Mesendoderm (in vitro differentiated cells): ENCODE results near the gene IL25.

Source experiments
- DNase-seq: peaks from one replicate; pipeline ENCODE4 v3.0.0; 2013
- H2AK5ac ChIP-seq: 2 replicates; pipeline ENCODE4 v1.6.1; 2013; ENCODE audit warnings: low read length, inconsistent platforms
- H2BK120ac ChIP-seq: 2 replicates; pipeline ENCODE4 v1.6.1; 2013; ENCODE audit warnings: low read depth, mild to moderate bottlenecking, low read length, moderate library complexity, mixed read lengths
- H2BK15ac ChIP-seq: replicated peaks from 2 replicates; pipeline ENCODE4 v1.6.1; 2013; ENCODE audit warnings: low read depth, mild to moderate bottlenecking, moderate library complexity
- H2BK5ac ChIP-seq: 2 replicates; pipeline ENCODE4 v1.6.1; 2013; ENCODE audit warnings: low read length, inconsistent platforms
- H3K18ac ChIP-seq: 2 replicates; pipeline ENCODE4 v1.6.1; 2013; ENCODE audit warnings: mild to moderate bottlenecking, low read length, mixed read lengths
- H3K23ac ChIP-seq: one replicate; pipeline ENCODE4 v1.6.1; 2013; ENCODE audit warnings: low read length
- H3K27ac ChIP-seq: 2 replicates; pipeline ENCODE4 v1.5.1; 2013; ENCODE audit warnings: low read depth, mild to moderate bottlenecking, inconsistent platforms, low read length, moderate library complexity
- H3K27me3 ChIP-seq: 2 replicates; pipeline ENCODE4 v1.6.1; 2013; ENCODE audit warnings: low read length, control low read depth, mild to moderate bottlenecking, inconsistent platforms; ENCODE audit not compliant: insufficient read depth, poor library complexity
- H3K36me3 ChIP-seq: 2 replicates; pipeline ENCODE4 v1.6.1; 2013; ENCODE audit warnings: low read length, inconsistent platforms; ENCODE audit not compliant: control insufficient read depth, insufficient read depth
- H3K4ac ChIP-seq: one replicate; pipeline ENCODE4 v1.6.1; 2013; ENCODE audit warnings: low read depth, mild to moderate bottlenecking, low read length, moderate library complexity
- H3K4me1 ChIP-seq: 2 replicates; pipeline ENCODE4 v1.6.1; 2013; ENCODE audit warnings: low read depth, low read length, inconsistent platforms; ENCODE audit not compliant: control insufficient read depth
- H3K4me2 ChIP-seq: 2 replicates; pipeline ENCODE4 v1.6.1; 2013; ENCODE audit warnings: low read length
- H3K4me3 ChIP-seq: 2 replicates; pipeline ENCODE4 v1.5.1; 2013; ENCODE audit warnings: mild to moderate bottlenecking, low read length
- H3K56ac ChIP-seq: one replicate; pipeline ENCODE4 v1.6.1; 2013; ENCODE audit warnings: low read length
- H3K79me1 ChIP-seq: 2 replicates; pipeline ENCODE4 v1.6.1; 2013; ENCODE audit warnings: low read length, inconsistent platforms
- H3K79me2 ChIP-seq: 2 replicates; pipeline ENCODE4 v1.6.1; 2013; ENCODE audit warnings: mild to moderate bottlenecking, low read length; ENCODE audit not compliant: control insufficient read depth, insufficient read depth
- H3K9ac ChIP-seq: 2 replicates; pipeline ENCODE4 v1.6.1; 2013; ENCODE audit warnings: low read length, inconsistent platforms
- H4K5ac ChIP-seq: one replicate; pipeline ENCODE4 v1.6.1; 2013; ENCODE audit warnings: low read length
- H4K8ac ChIP-seq: one replicate; pipeline ENCODE4 v1.6.1; 2013; ENCODE audit warnings: low read depth, mild to moderate bottlenecking, control low read depth, low read length, moderate library complexity
- WGBS: extraction: QIAGEN DNeasy Blood & Tissue Kit; methylation state at CpG from one replicate; pipeline ENCODE4 v1.1.7; 2013; ENCODE audit warnings: low lambda C conversion rate, missing lambda C conversion rate; ENCODE audit not compliant: insufficient coverage; ENCODE audit errors: extremely low coverage; 5-methylcytosine and 5-hydroxymethylcytosine counted together

The IL25 gene

GRCh38 chr14:23359722-23360447 lies 12.7 kb upstream of the IL25 start:
- no peak overlapping the region for H2BK120ac ChIP-seq
- no peak overlapping the region for H3K4ac ChIP-seq
- no peak overlapping the region for H3K18ac ChIP-seq
- no peak overlapping the region for H3K27ac ChIP-seq
- no peak overlapping the region for H4K5ac ChIP-seq
- H3K4me3 ChIP-seq, result no peak overlapping the region
- peaks cover 11% of the 10 kb centered on the region for H3K79me1 ChIP-seq
- no peak overlapping the region for H2AK5ac ChIP-seq
- no peaks in the 10 kb centered on the region for H3K36me3 ChIP-seq
- no peak overlapping the region for H2BK5ac ChIP-seq
- no peak overlapping the region for H3K4me2 ChIP-seq
- WGBS, result no CpG with 5 or more reads among the region's 22 CpGs
- no peak overlapping the region for H3K23ac ChIP-seq
- H3K4me1 ChIP-seq, result peaks cover 2% of the 10 kb centered on the region
- no peak for DNase-seq
- no peak overlapping the region for H4K8ac ChIP-seq
- H3K56ac ChIP-seq, result no peak overlapping the region
- H3K27me3 ChIP-seq, result no peaks in the 10 kb centered on the region
- no peak overlapping the region for H3K9ac ChIP-seq
- peaks cover 2% of the 10 kb centered on the region for H3K79me2 ChIP-seq
- no peak overlapping the region for H2BK15ac ChIP-seq

GRCh38 chr14:23360496-23360895 lies 12.1 kb upstream of the IL25 start:
- Histone ChIP-seq H3K79me2 (peaks cover 2% of the 10 kb centered on the region), H3K4me3 (no peak overlapping the region), H3K27me3 (no peaks in the 10 kb centered on the region), H3K9ac (no peak overlapping the region), H3K4me1 (peaks cover 2% of the 10 kb centered on the region), H2BK5ac (no peak overlapping the region), H3K4ac (no peak overlapping the region), H2AK5ac (no peak overlapping the region), H3K4me2 (no peak overlapping the region), H4K5ac (no peak overlapping the region), H3K27ac (no peak overlapping the region), H3K36me3 (no peaks in the 10 kb centered on the region), H2BK120ac (no peak overlapping the region), H3K23ac (no peak overlapping the region), H3K56ac (no peak overlapping the region), H2BK15ac (no peak overlapping the region), H3K18ac (no peak overlapping the region), H3K79me1 (peaks cover 11% of the 10 kb centered on the region), H4K8ac (no peak overlapping the region)
- DNase-seq, result peak; percentile 40
- no CpG with 5 or more reads among the region's 11 CpGs for WGBS

- no peak overlapping the region for H3K27ac ChIP-seq
- H3K4ac ChIP-seq, result no peak overlapping the region
- H3K56ac ChIP-seq, result no peak overlapping the region
- H3K4me1 ChIP-seq, result peaks cover 2% of the 10 kb centered on the region
- H3K9ac ChIP-seq, result no peak overlapping the region
- H2BK5ac ChIP-seq, result no peak overlapping the region
- H3K23ac ChIP-seq, result no peak overlapping the region
- no peak overlapping the region for H2BK120ac ChIP-seq
- no peak overlapping the region for H3K18ac ChIP-seq
- no peak overlapping the region for H2BK15ac ChIP-seq
- H4K8ac ChIP-seq, result no peak overlapping the region
- no peak overlapping the region for H2AK5ac ChIP-seq
- no peak overlapping the region for H3K4me3 ChIP-seq
- peaks cover 2% of the 10 kb centered on the region for H3K79me2 ChIP-seq
- no peaks in the 10 kb centered on the region for H3K27me3 ChIP-seq
- peaks cover 11% of the 10 kb centered on the region for H3K79me1 ChIP-seq
- no peak overlapping the region for H3K4me2 ChIP-seq
- H4K5ac ChIP-seq, result no peak overlapping the region
- no peak for DNase-seq
- H3K36me3 ChIP-seq, result no peaks in the 10 kb centered on the region
These were observed 11.3 kb upstream of the IL25 start for GRCh38 chr14:23361320-23361719.

GRCh38 chr14:23361763-23362162 lies 10.8 kb upstream of the IL25 start:
- WGBS, result no CpG with 5 or more reads among the region's 6 CpGs
- Histone ChIP-seq H3K9ac (no peak overlapping the region), H2BK5ac (no peak overlapping the region), H3K27me3 (no peaks in the 10 kb centered on the region), H3K4me2 (no peak overlapping the region), H3K4me3 (no peak overlapping the region), H3K56ac (no peak overlapping the region), H3K23ac (no peak overlapping the region), H2BK15ac (no peak overlapping the region), H2AK5ac (no peak overlapping the region), H2BK120ac (no peak overlapping the region), H3K79me1 (peaks cover 11% of the 10 kb centered on the region), H3K4me1 (peaks cover 2% of the 10 kb centered on the region), H3K27ac (no peak overlapping the region), H3K36me3 (no peaks in the 10 kb centered on the region), H4K5ac (no peak overlapping the region), H3K4ac (no peak overlapping the region), H3K79me2 (peaks cover 2% of the 10 kb centered on the region), H3K18ac (no peak overlapping the region), H4K8ac (no peak overlapping the region)
- DNase-seq, result no peak

GRCh38 chr14:23362200-23362599 lies 10.4 kb upstream of the IL25 start:
- H2BK120ac ChIP-seq, result no peak overlapping the region
- H3K27ac ChIP-seq, result no peak overlapping the region
- H3K4me2 ChIP-seq, result no peak overlapping the region
- H3K79me1 ChIP-seq, result peaks cover 11% of the 10 kb centered on the region
- H3K79me2 ChIP-seq, result peaks cover 2% of the 10 kb centered on the region
- no peak overlapping the region for H4K8ac ChIP-seq
- no CpG with 5 or more reads among the region's 3 CpGs for WGBS
- no peak overlapping the region for H2BK15ac ChIP-seq
- H3K4me1 ChIP-seq, result peaks cover 5% of the 10 kb centered on the region
- no peak overlapping the region for H3K23ac ChIP-seq
- H3K4ac ChIP-seq, result no peak overlapping the region
- H3K18ac ChIP-seq, result no peak overlapping the region
- no peak overlapping the region for H2AK5ac ChIP-seq
- no peak overlapping the region for H3K9ac ChIP-seq
- H2BK5ac ChIP-seq, result no peak overlapping the region
- H4K5ac ChIP-seq, result no peak overlapping the region
- no peaks in the 10 kb centered on the region for H3K27me3 ChIP-seq
- no peaks in the 10 kb centered on the region for H3K36me3 ChIP-seq
- no peak overlapping the region for H3K4me3 ChIP-seq
- no peak overlapping the region for H3K56ac ChIP-seq
- peak; percentile 44 for DNase-seq
